GM13977 (cell line): ENCODE measurements around the gene FEZF2.

Source experiments
- DNase-seq: peaks from one replicate; pipeline ENCODE4 v3.0.0; 2012; ENCODE audit warnings: low spot score
- in situ Hi-C: fragments of 300-500 bp; cut with MboI; formaldehyde crosslinking; loops from one replicate; pipeline ENCODE4 v1.12.0; 2022; ENCODE audit warnings: low sequenced_read_pairs, low pct_unique_long_range_greater_than_20kb, mixed read lengths, inconsistent platforms; ENCODE audit not compliant: unreplicated experiment
- TF ChIP-seq, protein P1 (sequence below): IDR thresholded peaks from 2 replicates; pipeline ENCODE4 v1.5.1; 2012; ENCODE audit warnings: mild to moderate bottlenecking, control low read depth; ENCODE audit not compliant: insufficient read depth; ENCODE audit errors: extremely low read depth, missing control alignments

The FEZF2 gene

DNA sequence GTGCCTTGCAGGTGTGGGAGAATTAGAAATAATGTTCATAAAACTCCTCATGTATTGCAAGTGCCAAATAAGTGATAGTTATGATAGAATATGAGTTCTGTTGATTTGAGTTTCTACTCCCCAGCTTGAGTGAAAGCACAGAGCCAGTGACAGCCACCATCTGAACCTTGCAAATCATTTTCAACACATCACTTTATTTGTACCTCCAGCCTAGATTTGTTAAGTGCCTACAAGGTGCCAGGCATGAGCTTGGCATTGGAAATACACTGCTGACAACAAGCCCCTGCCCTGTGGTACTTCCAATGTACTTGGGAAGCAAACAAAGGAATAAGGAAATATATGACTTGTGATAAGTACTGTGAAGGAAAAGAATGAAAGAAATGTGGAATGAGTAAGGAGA lies 17.0 kb downstream of the FEZF2 start:
- DNase-seq, result no peak
- TF ChIP-seq, protein P1, sequence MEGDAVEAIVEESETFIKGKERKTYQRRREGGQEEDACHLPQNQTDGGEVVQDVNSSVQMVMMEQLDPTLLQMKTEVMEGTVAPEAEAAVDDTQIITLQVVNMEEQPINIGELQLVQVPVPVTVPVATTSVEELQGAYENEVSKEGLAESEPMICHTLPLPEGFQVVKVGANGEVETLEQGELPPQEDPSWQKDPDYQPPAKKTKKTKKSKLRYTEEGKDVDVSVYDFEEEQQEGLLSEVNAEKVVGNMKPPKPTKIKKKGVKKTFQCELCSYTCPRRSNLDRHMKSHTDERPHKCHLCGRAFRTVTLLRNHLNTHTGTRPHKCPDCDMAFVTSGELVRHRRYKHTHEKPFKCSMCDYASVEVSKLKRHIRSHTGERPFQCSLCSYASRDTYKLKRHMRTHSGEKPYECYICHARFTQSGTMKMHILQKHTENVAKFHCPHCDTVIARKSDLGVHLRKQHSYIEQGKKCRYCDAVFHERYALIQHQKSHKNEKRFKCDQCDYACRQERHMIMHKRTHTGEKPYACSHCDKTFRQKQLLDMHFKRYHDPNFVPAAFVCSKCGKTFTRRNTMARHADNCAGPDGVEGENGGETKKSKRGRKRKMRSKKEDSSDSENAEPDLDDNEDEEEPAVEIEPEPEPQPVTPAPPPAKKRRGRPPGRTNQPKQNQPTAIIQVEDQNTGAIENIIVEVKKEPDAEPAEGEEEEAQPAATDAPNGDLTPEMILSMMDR, result no peak
- in situ Hi-C loops, result no loop called here

DNA sequence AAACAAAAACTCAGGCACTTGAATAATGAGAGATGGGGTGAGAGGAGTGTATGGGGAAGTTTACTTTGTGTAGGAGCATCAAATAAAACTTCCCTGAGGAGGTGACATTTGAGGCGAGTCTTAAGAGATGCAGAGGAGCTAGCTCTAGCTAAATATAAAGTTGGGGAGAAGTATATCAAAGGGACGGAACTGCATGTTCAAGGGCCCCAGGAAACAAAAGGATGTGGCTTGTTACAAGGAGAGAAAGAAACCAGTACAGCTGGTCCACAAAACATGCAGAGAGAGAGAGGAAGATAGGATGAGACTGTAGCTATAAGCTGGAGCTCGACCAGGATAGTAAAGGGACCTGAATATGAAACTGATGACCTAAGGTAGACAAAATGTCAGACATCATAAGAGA lies 17.6 kb downstream of the FEZF2 start:
- no peak for DNase-seq
- in situ Hi-C loops, result no loop called here
- TF ChIP-seq, protein P1, result no peak

DNA sequence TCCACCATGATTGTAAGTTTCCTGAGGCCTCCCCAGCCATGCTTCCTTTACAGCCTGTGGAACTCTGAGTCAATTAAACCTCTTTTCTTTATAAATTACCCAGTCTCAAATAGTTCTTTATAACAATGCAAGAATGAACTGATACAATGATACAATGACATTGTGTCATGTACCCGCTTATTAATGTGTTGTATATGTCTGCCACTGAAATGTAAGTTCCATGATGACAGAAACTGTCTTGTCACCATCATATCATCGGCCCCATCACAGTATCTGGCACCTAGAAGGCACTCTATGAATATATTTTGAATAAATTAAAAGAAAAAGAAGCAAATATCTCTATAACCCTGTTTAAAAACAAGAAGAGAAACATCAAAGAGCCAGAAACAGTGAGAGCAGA lies 29.6 kb downstream of the FEZF2 start:
- no peak for DNase-seq
- in situ Hi-C loops, result no loop called here

DNA sequence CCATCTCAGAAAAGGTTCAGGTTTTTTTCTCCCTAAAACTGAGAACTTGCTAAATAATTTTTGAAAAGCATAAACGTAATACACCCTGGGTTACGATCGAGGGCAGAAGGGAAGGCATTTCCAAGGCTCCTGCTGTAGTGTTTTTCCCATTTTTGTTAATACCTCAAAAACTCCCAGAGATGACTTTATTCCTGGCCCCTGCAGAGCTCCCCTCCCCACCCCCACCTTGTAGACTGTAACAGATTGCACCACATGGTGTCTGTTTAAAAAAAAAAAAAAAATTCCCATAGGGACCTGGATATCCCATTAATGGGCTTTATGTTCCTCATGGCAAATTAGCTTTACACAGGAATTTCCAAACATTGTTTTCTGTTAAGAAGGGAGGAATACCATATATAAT lies 38.2 kb downstream of the FEZF2 start:
- TF ChIP-seq, protein P1, result no peak
- no peak for DNase-seq
- in situ Hi-C loops, result no loop called here

More for the DNA sequence above, 29.6 kb downstream of the FEZF2 start:
- TF ChIP-seq, protein P1, result no peak

DNA sequence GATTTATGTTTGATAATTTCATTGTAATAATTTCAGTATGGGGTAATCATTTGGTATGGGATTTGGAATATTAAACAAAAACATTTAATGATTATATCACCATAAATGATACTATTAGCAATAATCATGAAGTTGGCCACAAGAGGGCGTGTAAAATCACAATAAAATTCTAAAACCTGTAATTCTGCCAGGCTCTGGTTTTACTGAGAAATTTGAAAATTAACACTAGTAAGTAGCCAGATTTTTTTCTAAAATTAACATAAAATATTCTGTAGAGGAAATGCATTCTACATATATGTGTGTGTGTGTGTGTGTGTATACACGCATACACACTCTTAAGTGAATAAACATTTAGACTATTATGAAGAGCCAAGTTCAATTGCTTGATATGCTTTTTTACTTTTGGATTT lies 40.5 kb downstream of the FEZF2 start:
- in situ Hi-C loops, result no loop called here
- no peak for DNase-seq

DNA sequence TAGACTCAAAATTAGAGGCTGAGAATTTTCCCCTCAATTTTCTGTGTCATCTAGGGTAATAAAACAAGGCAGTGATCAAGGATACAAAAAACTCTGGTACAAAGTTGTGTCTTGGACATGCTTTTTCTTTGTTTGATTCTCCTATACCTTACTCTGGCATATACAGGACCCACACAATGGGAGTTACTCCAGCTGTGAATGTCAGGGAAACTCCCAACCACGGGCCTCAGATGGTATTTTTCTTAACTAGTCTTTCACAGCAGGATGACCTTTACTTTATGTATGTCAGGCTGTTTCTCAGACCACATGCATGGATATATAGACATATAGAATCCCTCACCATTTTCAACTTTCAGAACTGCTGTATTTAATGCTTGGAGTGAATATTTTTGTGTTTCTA lies 41.3 kb downstream of the FEZF2 start:
- TF ChIP-seq, protein P1, result no peak
- in situ Hi-C loops, result no loop called here
- no peak for DNase-seq

More for the DNA sequence above, 40.5 kb downstream of the FEZF2 start:
- TF ChIP-seq, protein P1, result peak; percentile 44

DNA sequence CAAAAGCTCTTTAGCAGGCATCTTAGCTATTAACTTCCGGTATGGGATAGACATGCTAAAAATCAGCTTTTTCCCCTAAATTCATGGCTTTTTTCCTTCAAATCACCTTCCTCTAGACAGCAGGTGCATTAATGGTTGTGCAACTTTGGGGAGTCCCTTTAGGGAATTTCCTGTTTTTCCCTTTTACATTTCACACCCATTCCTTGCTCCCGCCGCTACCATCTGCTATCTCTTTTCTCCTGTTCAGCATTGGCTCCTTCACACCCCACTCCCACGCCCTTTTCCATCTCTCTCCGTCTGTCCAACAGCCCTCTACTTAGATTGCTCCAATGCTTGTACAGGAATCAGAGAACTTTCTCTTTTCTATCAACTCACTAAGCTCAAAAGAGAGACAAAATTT lies 43.4 kb downstream of the FEZF2 start:
- DNase-seq, result no peak
- TF ChIP-seq, protein P1, result no peak
- in situ Hi-C loops, result no loop called here
